GM12865 (cell line): ENCODE results near the gene RABGAP1L.

Experiments
- DNase-seq: peaks from one replicate; pipeline ENCODE4 v3.0.0; 2010; ENCODE audit warnings: low read depth
- H3K4me3 ChIP-seq: 2 replicates; pipeline ENCODE4 v1.5.1; 2011; ENCODE audit warnings: mild to moderate bottlenecking, low read depth, low read length, control low read depth
- TF ChIP-seq, protein P1 (sequence below): IDR thresholded peaks from 2 replicates; pipeline ENCODE4 v1.5.1; 2011; ENCODE audit warnings: low read length, control low read depth, low read depth, inconsistent platforms; ENCODE audit not compliant: insufficient read depth; ENCODE audit errors: missing control alignments

The RABGAP1L gene

DNA sequence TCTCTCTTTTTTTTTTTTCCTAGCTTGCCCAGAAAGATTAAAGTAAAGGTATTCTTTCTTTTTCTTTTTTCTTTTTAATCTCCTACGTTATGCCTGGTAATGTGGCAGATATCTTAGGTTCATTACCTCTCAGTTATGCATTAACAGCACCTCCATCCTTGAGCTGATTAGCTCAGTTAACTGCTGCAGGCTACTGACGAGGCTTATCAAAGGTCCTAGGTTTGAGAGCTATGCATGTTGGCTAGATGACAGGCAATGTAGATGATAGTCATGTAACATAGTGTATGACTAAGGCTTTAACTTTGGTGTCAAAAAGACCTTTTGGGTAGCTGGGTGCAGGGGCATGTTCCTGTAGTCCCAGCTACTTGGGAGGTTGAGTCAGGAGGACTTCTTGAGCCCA lies 786.7 kb downstream of the RABGAP1L start:
- TF ChIP-seq, protein P1, sequence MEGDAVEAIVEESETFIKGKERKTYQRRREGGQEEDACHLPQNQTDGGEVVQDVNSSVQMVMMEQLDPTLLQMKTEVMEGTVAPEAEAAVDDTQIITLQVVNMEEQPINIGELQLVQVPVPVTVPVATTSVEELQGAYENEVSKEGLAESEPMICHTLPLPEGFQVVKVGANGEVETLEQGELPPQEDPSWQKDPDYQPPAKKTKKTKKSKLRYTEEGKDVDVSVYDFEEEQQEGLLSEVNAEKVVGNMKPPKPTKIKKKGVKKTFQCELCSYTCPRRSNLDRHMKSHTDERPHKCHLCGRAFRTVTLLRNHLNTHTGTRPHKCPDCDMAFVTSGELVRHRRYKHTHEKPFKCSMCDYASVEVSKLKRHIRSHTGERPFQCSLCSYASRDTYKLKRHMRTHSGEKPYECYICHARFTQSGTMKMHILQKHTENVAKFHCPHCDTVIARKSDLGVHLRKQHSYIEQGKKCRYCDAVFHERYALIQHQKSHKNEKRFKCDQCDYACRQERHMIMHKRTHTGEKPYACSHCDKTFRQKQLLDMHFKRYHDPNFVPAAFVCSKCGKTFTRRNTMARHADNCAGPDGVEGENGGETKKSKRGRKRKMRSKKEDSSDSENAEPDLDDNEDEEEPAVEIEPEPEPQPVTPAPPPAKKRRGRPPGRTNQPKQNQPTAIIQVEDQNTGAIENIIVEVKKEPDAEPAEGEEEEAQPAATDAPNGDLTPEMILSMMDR: no peak
- no peak for DNase-seq
- H3K4me3 ChIP-seq: no peak overlapping the region

DNA sequence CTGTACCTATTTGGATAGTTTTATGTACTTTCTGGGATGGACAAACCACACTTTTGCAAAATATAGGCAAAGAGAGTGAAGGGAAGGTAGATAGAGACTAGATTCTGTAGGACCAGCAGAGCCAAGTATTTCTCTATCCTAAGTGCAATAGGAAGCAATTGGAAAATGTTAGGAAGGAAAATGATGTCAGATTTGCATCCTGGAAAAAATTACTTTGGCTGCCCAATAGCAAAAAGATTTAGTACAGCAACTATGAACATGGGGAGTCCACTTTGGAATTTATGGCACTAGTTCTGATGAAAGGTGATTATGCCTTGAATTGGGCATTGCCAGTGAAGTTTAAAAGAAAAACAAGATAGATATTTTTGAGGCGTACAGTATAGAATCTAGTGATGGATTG lies 789.7 kb downstream of the RABGAP1L start:
- DNase-seq: no peak
- H3K4me3 ChIP-seq: no peak overlapping the region
- TF ChIP-seq, protein P1: no peak

DNA sequence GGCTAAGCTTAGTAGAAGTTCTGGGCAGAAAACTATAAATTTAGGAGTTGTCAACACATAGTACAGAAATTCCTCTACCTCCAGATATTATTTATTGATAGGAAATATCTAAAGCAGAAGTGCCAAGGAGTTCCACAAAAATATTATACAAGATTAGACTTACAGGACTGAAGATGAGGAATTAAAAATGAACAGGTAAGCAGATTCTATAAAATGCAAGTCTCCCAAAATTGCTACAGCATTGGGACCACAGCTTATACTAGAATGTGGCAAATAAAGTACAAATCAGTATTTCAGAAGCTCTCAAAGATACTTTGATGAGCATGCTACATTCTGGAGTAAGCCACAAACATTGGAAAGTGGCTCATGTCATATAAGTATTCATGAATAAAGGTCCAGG lies 790.3 kb downstream of the RABGAP1L start:
- no peak overlapping the region for H3K4me3 ChIP-seq
- TF ChIP-seq, protein P1: no peak
- no peak for DNase-seq

DNA sequence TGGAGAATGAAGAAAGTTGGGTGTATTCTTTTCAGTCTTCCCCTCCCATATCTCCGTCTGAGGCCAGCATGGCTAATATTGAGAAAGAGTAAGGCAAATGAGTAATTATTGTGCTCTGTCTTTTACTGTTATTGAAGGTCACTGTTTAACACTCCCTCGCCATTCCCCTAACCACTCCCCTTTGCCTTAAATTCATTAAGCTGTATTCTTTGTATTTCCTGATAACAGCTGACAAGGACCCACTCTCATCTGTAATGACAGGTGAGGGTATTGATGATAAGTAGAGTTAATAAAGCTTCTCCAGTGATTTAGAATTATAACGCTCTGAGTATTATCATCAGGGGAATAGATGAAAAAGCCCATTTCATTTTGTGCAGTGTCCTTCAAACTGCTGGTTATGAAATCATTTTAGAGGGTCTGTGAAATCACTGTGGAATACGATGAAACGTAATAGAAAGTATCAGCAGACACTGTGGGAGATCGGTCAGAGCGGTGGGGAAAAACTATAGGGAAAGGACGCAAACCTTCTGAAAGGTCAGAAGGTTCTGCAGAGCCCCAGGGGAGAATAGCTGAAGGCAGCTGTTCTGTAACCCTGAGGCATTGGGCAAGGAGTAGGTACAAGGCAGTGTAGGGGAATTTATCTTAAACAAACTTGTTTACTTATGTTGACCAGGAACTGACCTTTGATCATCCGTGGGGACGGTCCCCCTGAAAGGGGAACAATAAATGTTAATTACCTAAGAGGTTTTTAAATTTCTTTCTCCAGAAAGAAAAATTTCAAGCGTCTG lies 794.2 kb downstream of the RABGAP1L start:
- TF ChIP-seq, protein P1: no peak
- H3K4me3 ChIP-seq: peak overlapping the region; percentile 27
- DNase-seq: peak; percentile 51

DNA sequence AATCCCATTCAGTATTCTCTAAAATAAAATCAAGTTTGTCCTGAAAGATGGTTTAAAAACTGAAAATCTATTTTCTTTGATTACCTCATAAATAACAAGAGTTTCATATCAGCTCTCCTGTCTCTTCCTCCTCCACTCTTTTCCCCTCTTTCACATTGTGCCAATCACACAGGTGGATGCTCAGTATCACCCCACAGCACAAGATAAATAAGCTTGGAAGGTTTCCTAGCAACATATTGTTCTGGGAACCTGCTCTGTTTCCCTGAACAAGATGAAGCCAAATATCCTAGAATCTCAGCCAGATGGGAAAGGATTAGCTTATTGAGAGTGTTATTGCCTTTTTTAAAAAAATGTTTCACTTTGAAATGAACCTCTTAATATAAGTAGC lies 794.7 kb downstream of the RABGAP1L start:
- H3K4me3 ChIP-seq: no peak overlapping the region
- TF ChIP-seq, protein P1: no peak
- no peak for DNase-seq

DNA sequence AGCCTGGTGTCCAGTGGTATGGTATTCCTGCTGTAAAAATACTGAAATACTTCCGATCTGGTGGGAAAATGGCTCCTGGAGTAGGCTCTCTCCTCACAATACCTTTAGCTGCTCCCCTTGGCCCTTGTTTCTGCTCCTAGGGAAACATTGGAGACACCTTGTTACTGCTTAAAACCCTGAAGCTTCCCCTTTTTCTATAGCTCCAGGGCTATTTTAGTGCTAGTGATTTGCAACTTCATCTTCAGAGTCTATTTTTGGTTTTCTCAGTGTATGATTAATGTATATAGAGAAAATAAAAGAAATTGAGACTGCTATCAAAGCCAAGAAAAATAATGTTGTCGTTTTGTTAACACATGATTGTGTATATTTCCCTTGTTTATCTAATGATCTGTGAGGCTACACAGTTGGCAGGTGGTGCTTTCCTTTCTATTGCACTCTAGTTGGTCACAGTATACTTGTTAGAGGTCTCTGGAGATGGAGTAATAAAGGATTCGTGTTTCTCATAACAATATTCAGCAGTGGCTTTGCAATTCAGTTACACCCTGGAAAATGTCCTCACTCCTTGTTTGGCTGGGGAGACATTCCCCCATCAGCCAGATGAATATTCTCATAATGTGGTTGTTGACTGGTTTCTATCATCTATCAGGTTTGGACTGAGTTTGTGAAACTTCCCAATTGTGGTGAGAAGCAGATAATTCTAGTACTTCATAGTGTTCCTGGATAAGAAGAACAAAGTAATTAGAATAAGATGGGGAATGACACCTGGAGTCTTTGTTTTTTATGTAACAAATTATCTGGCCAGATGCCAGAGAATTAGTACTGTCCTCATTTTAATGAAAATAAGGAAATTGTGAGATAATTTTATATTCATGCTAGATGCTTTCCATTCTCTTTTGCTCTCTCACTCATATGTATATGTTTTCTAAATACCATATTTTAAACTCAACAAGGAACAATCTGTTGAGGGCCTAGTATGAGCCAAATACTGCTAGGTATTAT lies 795.6 kb downstream of the RABGAP1L start:
- no peak overlapping the region for H3K4me3 ChIP-seq
- TF ChIP-seq, protein P1: no peak
- DNase-seq: no peak
